ENCODE measurements around the gene SLC28A1.

DNA sequence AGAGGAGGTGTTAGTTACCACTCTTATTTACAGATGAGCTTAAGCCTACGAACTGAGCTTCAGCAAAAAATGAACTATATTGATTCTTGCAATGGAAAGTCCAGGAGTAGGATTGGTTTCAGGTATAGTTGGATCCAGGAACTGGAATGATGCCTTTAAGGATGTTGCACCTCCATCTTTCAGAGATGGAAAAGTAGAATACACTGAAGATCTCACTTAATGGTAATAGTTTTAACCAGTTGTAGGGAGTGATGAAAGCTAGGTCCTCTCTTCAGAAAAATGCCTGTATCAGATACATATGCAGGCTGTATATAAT lies 2.5 kb downstream of the SLC28A1 start:
- TF ChIP-seq, protein P1, sequence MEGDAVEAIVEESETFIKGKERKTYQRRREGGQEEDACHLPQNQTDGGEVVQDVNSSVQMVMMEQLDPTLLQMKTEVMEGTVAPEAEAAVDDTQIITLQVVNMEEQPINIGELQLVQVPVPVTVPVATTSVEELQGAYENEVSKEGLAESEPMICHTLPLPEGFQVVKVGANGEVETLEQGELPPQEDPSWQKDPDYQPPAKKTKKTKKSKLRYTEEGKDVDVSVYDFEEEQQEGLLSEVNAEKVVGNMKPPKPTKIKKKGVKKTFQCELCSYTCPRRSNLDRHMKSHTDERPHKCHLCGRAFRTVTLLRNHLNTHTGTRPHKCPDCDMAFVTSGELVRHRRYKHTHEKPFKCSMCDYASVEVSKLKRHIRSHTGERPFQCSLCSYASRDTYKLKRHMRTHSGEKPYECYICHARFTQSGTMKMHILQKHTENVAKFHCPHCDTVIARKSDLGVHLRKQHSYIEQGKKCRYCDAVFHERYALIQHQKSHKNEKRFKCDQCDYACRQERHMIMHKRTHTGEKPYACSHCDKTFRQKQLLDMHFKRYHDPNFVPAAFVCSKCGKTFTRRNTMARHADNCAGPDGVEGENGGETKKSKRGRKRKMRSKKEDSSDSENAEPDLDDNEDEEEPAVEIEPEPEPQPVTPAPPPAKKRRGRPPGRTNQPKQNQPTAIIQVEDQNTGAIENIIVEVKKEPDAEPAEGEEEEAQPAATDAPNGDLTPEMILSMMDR (IDR thresholded peaks at IDR 0.05), result no peak
- TF ChIP-seq ZFX (IDR thresholded peaks at IDR 0.05; ENCODE audit: borderline replicate concordance), result no peak

Measured in 22Rv1 (cell line).